Osteocyte (in vitro differentiated cells): ENCODE data around the gene FBXO11. TPM values are rescaled to one million over a fixed set of nuclear protein-coding genes. Genes with fewer than 3 reads are reported as not detected.
A peak's percentile ranks its signal among the peaks of the same experiment; 100 is the strongest.

Experiments
- DNase-seq: peaks from one replicate; pipeline ENCODE4 v3.0.0; 2021; ENCODE audit warnings: mixed read lengths; ENCODE audit not compliant: unreplicated experiment; ENCODE audit errors: extremely low spot score
- H3K27ac Mint-ChIP-seq: one replicate; pipeline ENCODE4 v1.8.0; 2021; ENCODE audit warnings: mild to moderate bottlenecking, mixed read lengths; ENCODE audit not compliant: unreplicated experiment
- H3K27me3 Mint-ChIP-seq: one replicate; pipeline ENCODE4 v1.8.0; 2021; ENCODE audit warnings: mixed read lengths; ENCODE audit not compliant: unreplicated experiment
- H3K36me3 Mint-ChIP-seq: one replicate; pipeline ENCODE4 v1.8.0; 2021; ENCODE audit warnings: mixed read lengths; ENCODE audit not compliant: unreplicated experiment
- H3K4me1 Mint-ChIP-seq: one replicate; pipeline ENCODE4 v1.8.0; 2021; ENCODE audit warnings: mixed read lengths; ENCODE audit not compliant: unreplicated experiment
- H3K4me3 Mint-ChIP-seq: one replicate; pipeline ENCODE4 v1.8.0; 2021; ENCODE audit warnings: mild to moderate bottlenecking, moderate library complexity, mixed read lengths; ENCODE audit not compliant: unreplicated experiment
- H3K9me3 Mint-ChIP-seq: one replicate; pipeline ENCODE4 v1.8.0; 2021; ENCODE audit warnings: mixed read lengths; ENCODE audit not compliant: unreplicated experiment
- total RNA-seq: library from RNA; stranded (reverse); gene quantifications from 2 replicates; pipeline ENCODE4 v1.2.1, GENCODE V29; 2021
- TF ChIP-seq, protein P1 (sequence below): fragments of 200-600 bp; sonication (generic); IDR thresholded peaks from 2 replicates; pipeline ENCODE4 v1.5.0; 2021; ENCODE audit warnings: antibody characterized with exemption, mild to moderate bottlenecking, moderate library complexity

The FBXO11 gene
- total RNA-seq, 1 donor from 2014 or later, result 70.6 TPM

DNA sequence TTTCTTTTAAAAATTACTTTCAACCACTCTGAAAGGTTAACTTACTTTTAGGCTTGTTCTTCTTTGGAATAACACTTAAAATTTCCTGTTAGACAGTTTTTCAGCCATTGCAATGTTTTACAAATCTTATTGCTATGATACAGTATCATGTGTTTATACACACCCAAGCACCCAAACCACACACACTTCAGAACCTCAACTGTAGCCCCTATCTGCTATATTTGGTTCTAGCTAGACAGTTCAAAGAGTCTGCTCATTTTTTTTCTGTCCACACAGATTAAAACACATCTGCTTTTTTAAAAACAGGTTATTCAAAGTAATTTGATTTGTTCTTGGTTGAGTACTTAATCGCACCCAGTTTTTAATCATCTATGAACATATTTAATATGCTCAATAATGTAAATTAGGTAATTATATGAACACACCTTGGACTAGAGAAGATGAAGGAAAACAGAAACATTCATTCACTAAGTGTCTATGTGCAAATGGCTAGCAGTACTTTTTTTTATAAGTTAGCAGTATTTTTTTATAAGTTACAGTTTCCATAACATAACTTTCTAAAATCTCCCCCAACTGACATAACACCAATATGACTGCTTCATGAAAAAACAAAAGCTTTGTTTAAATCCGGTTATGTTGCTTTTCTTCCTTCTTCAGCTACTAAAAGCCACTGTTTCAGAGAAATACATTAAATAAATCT, 17.6 kb downstream of the FBXO11 start:
- no peak overlapping the region for H3K4me3 Mint-ChIP-seq
- DNase-seq, result no peak
- TF ChIP-seq, protein P1, sequence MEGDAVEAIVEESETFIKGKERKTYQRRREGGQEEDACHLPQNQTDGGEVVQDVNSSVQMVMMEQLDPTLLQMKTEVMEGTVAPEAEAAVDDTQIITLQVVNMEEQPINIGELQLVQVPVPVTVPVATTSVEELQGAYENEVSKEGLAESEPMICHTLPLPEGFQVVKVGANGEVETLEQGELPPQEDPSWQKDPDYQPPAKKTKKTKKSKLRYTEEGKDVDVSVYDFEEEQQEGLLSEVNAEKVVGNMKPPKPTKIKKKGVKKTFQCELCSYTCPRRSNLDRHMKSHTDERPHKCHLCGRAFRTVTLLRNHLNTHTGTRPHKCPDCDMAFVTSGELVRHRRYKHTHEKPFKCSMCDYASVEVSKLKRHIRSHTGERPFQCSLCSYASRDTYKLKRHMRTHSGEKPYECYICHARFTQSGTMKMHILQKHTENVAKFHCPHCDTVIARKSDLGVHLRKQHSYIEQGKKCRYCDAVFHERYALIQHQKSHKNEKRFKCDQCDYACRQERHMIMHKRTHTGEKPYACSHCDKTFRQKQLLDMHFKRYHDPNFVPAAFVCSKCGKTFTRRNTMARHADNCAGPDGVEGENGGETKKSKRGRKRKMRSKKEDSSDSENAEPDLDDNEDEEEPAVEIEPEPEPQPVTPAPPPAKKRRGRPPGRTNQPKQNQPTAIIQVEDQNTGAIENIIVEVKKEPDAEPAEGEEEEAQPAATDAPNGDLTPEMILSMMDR, result no peak
- H3K27ac Mint-ChIP-seq, result peak overlapping the region; percentile 29
- no peaks in the 10 kb centered on the region for H3K9me3 Mint-ChIP-seq
- H3K36me3 Mint-ChIP-seq, result no peaks in the 10 kb centered on the region
- H3K27me3 Mint-ChIP-seq, result no peaks in the 10 kb centered on the region
- peaks cover 28% of the 10 kb centered on the region for H3K4me1 Mint-ChIP-seq

DNA sequence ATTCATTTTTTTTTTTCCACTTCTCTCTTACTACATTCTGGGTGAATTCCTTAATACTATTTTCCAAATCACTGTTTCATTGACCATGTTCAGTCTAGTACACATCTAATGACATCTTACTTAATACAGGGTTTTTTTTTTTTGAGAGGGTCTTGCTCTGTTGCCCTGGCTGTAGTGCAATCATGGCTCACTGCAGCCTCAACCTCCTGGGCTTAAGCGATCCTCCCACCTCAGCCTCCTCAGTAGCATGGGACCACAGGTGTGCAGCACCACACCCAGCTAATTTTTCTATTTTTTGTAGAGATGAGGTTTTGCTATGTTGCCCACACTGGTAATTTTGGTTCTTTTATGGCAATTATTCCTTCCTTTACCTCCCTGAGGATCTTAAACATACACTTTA, 29.4 kb downstream of the FBXO11 start:
- no peak overlapping the region for H3K4me3 Mint-ChIP-seq
- no peaks in the 10 kb centered on the region for H3K27me3 Mint-ChIP-seq
- DNase-seq, result no peak
- peaks cover 2% of the 10 kb centered on the region for H3K36me3 Mint-ChIP-seq
- no peak overlapping the region for H3K27ac Mint-ChIP-seq
- H3K9me3 Mint-ChIP-seq, result no peaks in the 10 kb centered on the region
- H3K4me1 Mint-ChIP-seq, result peaks cover 6% of the 10 kb centered on the region
- TF ChIP-seq, protein P1, result no peak

DNA sequence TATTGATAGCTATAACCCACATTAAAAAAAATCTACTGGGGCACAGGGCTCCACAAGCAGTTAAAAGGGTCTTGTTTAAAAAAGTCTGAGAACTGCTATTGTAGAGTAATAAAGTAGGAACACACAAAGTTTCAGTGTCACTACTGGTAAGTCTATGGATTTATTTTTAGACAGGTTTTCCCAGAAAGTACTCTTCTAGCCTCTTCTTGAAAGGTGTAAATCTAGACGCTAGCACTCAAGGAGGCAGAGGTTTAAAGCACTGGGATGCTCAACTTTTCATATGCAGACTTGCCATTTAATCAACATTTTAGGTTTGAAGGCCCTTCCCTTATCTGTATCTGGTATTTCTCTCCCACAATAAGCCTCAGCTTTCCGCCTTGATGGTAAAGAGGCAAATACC, 33.4 kb downstream of the FBXO11 start:
- TF ChIP-seq, protein P1, result no peak
- Mint-ChIP-seq H3K9me3 (no peaks in the 10 kb centered on the region), H3K27ac (no peak overlapping the region), H3K36me3 (no peaks in the 10 kb centered on the region), H3K27me3 (no peaks in the 10 kb centered on the region), H3K4me3 (no peak overlapping the region), H3K4me1 (peaks cover 14% of the 10 kb centered on the region)
- no peak for DNase-seq

DNA sequence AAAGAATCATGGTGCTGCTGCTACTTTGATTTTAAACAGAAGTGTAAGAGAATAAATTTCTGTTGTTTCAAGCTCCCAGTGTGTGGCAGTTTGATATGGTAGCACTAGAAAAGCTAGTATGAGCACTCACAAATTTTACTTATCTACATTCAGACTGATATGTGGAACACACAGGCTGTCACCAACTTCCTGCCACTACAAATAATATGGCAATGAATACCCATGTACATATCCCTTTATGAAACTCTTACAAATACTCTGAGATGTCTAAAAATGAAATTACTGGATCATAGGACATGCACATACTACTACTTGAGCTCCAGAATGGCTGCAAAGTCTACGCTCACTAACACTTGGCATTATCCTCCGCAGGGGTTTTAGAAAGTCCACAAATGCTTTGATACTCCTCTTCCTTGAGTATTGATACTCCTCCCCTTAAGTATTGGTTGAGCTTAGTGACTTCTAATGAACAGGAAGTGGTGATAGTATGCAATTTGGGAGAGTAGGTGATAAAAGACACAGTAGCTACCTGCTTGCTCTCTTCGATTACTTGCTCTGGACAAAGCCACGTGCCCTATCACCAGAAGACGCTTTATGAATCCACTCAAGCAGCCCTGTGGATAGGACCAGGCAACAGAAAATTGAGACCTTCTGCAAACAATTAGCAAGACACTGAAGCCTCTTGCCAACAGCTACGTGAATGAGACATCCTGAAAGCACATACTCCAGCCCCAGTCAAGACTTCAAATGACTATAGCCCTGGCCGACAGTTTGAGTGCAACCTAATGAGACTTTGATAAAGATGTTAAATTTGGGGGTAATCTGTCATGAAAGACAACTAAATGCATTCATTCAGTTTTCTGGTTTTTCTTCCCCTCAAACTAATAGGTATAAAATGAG, 35.4 kb downstream of the FBXO11 start:
- Mint-ChIP-seq H3K4me1 (peaks cover 30% of the 10 kb centered on the region), H3K36me3 (peaks cover 2% of the 10 kb centered on the region), H3K27me3 (no peaks in the 10 kb centered on the region), H3K27ac (no peak overlapping the region), H3K4me3 (no peak overlapping the region), H3K9me3 (no peaks in the 10 kb centered on the region)
- TF ChIP-seq, protein P1, result no peak
- DNase-seq, result no peak
